GM19397 (cell line): ENCODE results near the gene APOL5.
"Not testable (repeated sequence)": the region's sequence is repeated elsewhere in the genome, so short reads cannot be mapped to it uniquely, and the experiment has no call there.

Source experiments
- ATAC-seq: cut with Tn5 transposase; IDR thresholded peaks from one replicate; pipeline ENCODE4 v1.9.1; 2021; ENCODE audit warnings: mild to moderate bottlenecking, moderate library complexity; ENCODE audit not compliant: unreplicated experiment

The APOL5 gene

GRCh38 chr22:35717572-35717971 is at the start of gene APOL5:
Gene APOL5, plus strand, starts transcription at chr22:35717872. Its CDS starts 0 bp downstream, at chr22:35717872.
- ATAC-seq: no peak

- ATAC-seq: no peak
Measured at GRCh38 chr22:35674335-35674734, 43.3 kb upstream of the APOL5 start.

- not testable (repeated sequence) for ATAC-seq
Measured at GRCh38 chr22:35676065-35676464, 41.6 kb upstream of the APOL5 start.

GRCh38 chr22:35677460-35678187 is 40.0 kb upstream of the APOL5 start:
- no peak for ATAC-seq

GRCh38 chr22:35678836-35679235 is 38.8 kb upstream of the APOL5 start:
- ATAC-seq: no peak

- ATAC-seq: not testable (repeated sequence)
Measured at GRCh38 chr22:35679492-35679891, 38.2 kb upstream of the APOL5 start.

- ATAC-seq: no peak
Measured at GRCh38 chr22:35681454-35682052, 36.1 kb upstream of the APOL5 start.

- no peak for ATAC-seq
Measured at GRCh38 chr22:35683560-35683959, 34.1 kb upstream of the APOL5 start.

GRCh38 chr22:35684270-35684700 is 33.4 kb upstream of the APOL5 start:
- no peak for ATAC-seq

- ATAC-seq: no peak
Measured at GRCh38 chr22:35684732-35685131, 32.9 kb upstream of the APOL5 start.

GRCh38 chr22:35685731-35686130 is 31.9 kb upstream of the APOL5 start:
- ATAC-seq: no peak

GRCh38 chr22:35686298-35686697 is 31.4 kb upstream of the APOL5 start:
- ATAC-seq: no peak

GRCh38 chr22:35687461-35687860 is 30.2 kb upstream of the APOL5 start:
- no peak for ATAC-seq

GRCh38 chr22:35688913-35689675 is 28.6 kb upstream of the APOL5 start:
- no peak for ATAC-seq

GRCh38 chr22:35690001-35690400 is 27.7 kb upstream of the APOL5 start:
- ATAC-seq: no peak

- no peak for ATAC-seq
Measured at GRCh38 chr22:35695202-35695601, 22.5 kb upstream of the APOL5 start.

GRCh38 chr22:35697142-35697541 is 20.5 kb upstream of the APOL5 start:
- no peak for ATAC-seq

GRCh38 chr22:35699852-35700251 is 17.8 kb upstream of the APOL5 start:
- not testable (repeated sequence) for ATAC-seq

GRCh38 chr22:35703861-35704584 is 13.6 kb upstream of the APOL5 start:
- no peak for ATAC-seq

- no peak for ATAC-seq
Measured at GRCh38 chr22:35705141-35705540, 12.5 kb upstream of the APOL5 start.

GRCh38 chr22:35708453-35708852 is 9.2 kb upstream of the APOL5 start:
- ATAC-seq: no peak
